GM12878 (cell line): Measurements from ENCODE around the gene GMIP. TPM values are rescaled to one million over a fixed set of nuclear protein-coding genes. Genes with fewer than 3 reads are reported as not detected.

Source experiments
- BACH1 ChIP-seq: fragments of 450-650 bp; IDR thresholded peaks from 2 replicates; pipeline ENCODE4 v1.6.1; 2017; ENCODE audit warnings: mild to moderate bottlenecking, borderline replicate concordance
- CHD2 ChIP-seq: IDR thresholded peaks from 2 replicates; pipeline ENCODE4 v1.6.1; 2011; ENCODE audit warnings: low read depth, low read length, improper control_type of control experiment, borderline replicate concordance
- DPF2 ChIP-seq: fragments of 450-650 bp; IDR thresholded peaks from 2 replicates; pipeline ENCODE4 v1.6.1; 2017; ENCODE audit warnings: mild to moderate bottlenecking
- E2F8 ChIP-seq: fragments of 450-650 bp; IDR thresholded peaks from 2 replicates; pipeline ENCODE4 v1.6.1; 2018; ENCODE audit warnings: mild to moderate bottlenecking, low read depth, moderate library complexity; ENCODE audit not compliant: partially characterized antibody
- ETV6 ChIP-seq, 2 experiments: fragments of 450-650 bp in 1 of 2; IDR thresholded peaks in 1 of 2; conservative IDR thresholded peaks in 1 of 2; 2 replicates each; pipeline ENCODE4 v1.6.1; 2014; ENCODE audit warnings: antibody characterized with exemption in 1 of 2, borderline replicate concordance in 1 of 2, low read depth in 1 of 2, mild to moderate bottlenecking in 1 of 2, moderate library complexity in 1 of 2
- HDAC2 ChIP-seq: fragments of 200-600 bp; sonication (generic); IDR thresholded peaks from 2 replicates; pipeline ENCODE4 v1.6.1; 2017
- JUND ChIP-seq: IDR thresholded peaks from 2 replicates; pipeline ENCODE4 v1.6.1; 2012; ENCODE audit warnings: low read depth, mild to moderate bottlenecking, low read length, improper control_type of control experiment, moderate library complexity
- NR2C2 ChIP-seq: IDR thresholded peaks from 2 replicates; pipeline ENCODE4 v1.6.1; 2011; ENCODE audit warnings: borderline replicate concordance, low read depth; ENCODE audit not compliant: control insufficient read depth, insufficient read length
- NR2F1 ChIP-seq: fragments of 450-650 bp; conservative IDR thresholded peaks from 2 replicates; pipeline ENCODE4 v1.6.1; 2017; ENCODE audit warnings: mild to moderate bottlenecking
- PKNOX1 ChIP-seq: fragments of 450-650 bp; IDR thresholded peaks from 2 replicates; pipeline ENCODE4 v1.6.1; 2016; ENCODE audit warnings: mild to moderate bottlenecking
- POLR2AphosphoS2 ChIP-seq: IDR thresholded peaks from 2 replicates; pipeline ENCODE4 v1.6.1; 2011; ENCODE audit warnings: low read depth, mild to moderate bottlenecking, low read length, improper control_type of control experiment, moderate library complexity
- RELB ChIP-seq: fragments of 450-650 bp; IDR thresholded peaks from 2 replicates; pipeline ENCODE4 v1.6.1; 2017; ENCODE audit warnings: low read depth, mild to moderate bottlenecking, moderate library complexity
- SMARCA5 ChIP-seq: fragments of 450-650 bp; IDR thresholded peaks from 2 replicates; pipeline ENCODE4 v1.6.1; 2017; ENCODE audit warnings: mild to moderate bottlenecking
- SPI1 ChIP-seq: IDR thresholded peaks from 2 replicates; pipeline ENCODE4 v1.6.1; 2011; ENCODE audit warnings: low read depth, mild to moderate bottlenecking, low read length, moderate library complexity, borderline replicate concordance; ENCODE audit not compliant: insufficient read depth
- YY1 ChIP-seq: IDR thresholded peaks from 2 replicates; pipeline ENCODE4 v1.6.1; 2011; ENCODE audit warnings: low read depth, mild to moderate bottlenecking, low read length
- ZNF592 ChIP-seq: fragments of 450-650 bp; IDR thresholded peaks from 2 replicates; pipeline ENCODE4 v1.6.1; 2017; ENCODE audit warnings: mild to moderate bottlenecking, moderate library complexity
- polyA plus RNA-seq, 11 experiments: library from polyadenylated mRNA; depleted of rRNA in 4 of 11; unstranded in 6 of 11; stranded (reverse) in 5 of 11; fragments of >200 nt; fragmentation: Nextera tagmentation in 4 of 11; fragmentation: Illumina TruSeq in 1 of 11; extraction: Ambion mirVana in 4 of 11; extraction: Trizol in 1 of 11; gene quantifications; 1 replicate in 1 of 11; 2 replicates in 10 of 11; pipeline versions ENCODE4 v1.2.1 to v1.2.3, GENCODE V29; 2011 to 2016; ENCODE audit warnings: inconsistent platforms in 2 of 11, missing spikeins in 2 of 11, low read depth in 1 of 11
- total RNA-seq, 4 experiments: library from RNA; depleted of rRNA in 3 of 4; stranded (reverse); fragments of >200 nt in 3 of 4; fragmentation: Illumina TruSeq in 1 of 4; extraction: Trizol in 1 of 4; gene quantifications; 2 replicates each; pipeline versions ENCODE4 v1.2.1 to v1.2.3, GENCODE V29; 2013 to 2021
- TF ChIP-seq, protein P1 (sequence below): IDR thresholded peaks from 2 replicates; pipeline ENCODE4 v1.6.1; 2012; ENCODE audit warnings: low read length, inconsistent platforms

GMIP gene
- total and polyA plus RNA-seq, 10 of the 15 experiments (the other 5 are each of a cell fraction or from before 2014, with no cell fraction given) = 1.5 to 63.5 (median 22.3) TPM

DNA sequence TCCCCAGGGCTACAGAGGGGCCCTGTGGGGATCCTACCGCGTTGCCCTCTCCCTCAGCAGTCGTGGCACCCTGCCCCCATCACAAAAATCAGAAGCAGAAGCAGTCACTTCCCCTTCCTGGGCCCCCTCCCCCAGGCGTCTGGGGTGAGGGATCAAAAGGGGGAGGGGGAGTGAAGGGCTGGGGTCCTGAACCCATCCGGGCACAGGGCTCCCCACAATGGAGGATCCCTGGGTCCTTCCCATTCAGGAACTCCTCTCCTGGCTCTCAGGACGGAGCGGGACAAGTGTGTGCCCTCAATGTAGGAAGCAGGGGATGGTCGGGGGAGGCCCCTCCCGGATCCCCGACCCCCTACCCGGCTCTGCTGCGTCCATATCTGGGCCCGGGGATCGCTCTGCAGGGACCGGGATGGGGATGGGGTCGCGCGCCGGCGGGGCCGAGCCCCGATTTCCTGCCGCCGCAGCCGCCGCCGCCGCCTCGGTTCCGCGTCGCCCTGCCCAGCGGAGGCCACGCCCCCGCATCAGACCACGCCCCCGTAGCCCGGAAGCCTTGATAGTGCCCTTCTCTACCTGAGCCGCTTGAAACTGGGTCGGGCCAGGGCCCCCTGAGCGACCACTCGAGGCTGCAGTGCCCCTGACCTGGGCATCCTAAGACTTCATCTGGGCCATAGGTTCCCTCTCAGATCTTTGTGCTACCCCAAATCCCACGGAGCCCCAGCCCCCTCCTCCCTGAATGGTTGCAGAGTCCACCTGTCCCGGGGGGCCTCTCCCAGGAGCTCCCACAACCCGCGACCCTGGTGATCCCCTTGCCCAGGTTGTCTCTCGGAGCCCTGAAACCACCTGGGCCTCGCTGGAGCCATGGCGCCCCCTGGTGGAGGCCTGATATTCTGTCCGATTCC, at the start of gene GMIP (continued):
- no peak for TF ChIP-seq E2F8
- TF ChIP-seq YY1 = peak; percentile 42; the same call in 1 of the 2 replicates
- TF ChIP-seq HDAC2 = no peak
- 0 out of 2 replicates have a peak, but pooled peaks have one; percentile 12 for TF ChIP-seq ZNF592
- peak; percentile 85 for TF ChIP-seq SPI1
- peak; percentile 95 for TF ChIP-seq SMARCA5
- TF ChIP-seq ETV6 (conservative IDR thresholded peaks at IDR 0.05 in 1 of 2, IDR thresholded peaks at IDR 0.05 in 1 of 2; ENCODE audit: borderline replicate concordance in 1 of 2, low read depth in 1 of 2) = 0 out of 4 replicates have a peak, but pooled peaks of 1 of the 2 experiments have one; percentile 18
- TF ChIP-seq DPF2 = peak; percentile 80
- peak; percentile 20 for TF ChIP-seq RELB
- 0 out of 2 replicates have a peak, but pooled peaks have one; percentile 20 for TF ChIP-seq JUND
- TF ChIP-seq CHD2 = peak; percentile 80
- TF ChIP-seq, protein P1, sequence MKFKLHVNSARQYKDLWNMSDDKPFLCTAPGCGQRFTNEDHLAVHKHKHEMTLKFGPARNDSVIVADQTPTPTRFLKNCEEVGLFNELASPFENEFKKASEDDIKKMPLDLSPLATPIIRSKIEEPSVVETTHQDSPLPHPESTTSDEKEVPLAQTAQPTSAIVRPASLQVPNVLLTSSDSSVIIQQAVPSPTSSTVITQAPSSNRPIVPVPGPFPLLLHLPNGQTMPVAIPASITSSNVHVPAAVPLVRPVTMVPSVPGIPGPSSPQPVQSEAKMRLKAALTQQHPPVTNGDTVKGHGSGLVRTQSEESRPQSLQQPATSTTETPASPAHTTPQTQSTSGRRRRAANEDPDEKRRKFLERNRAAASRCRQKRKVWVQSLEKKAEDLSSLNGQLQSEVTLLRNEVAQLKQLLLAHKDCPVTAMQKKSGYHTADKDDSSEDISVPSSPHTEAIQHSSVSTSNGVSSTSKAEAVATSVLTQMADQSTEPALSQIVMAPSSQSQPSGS = no peak
- TF ChIP-seq PKNOX1 = 0 out of 2 replicates have a peak, but pooled peaks have one; percentile 40
- TF ChIP-seq NR2F1 = peak; percentile 80
- TF ChIP-seq POLR2AphosphoS2 = peak; percentile 79; the same call in 1 of the 2 replicates
- no peak for TF ChIP-seq NR2C2
- TF ChIP-seq BACH1 = peak; percentile 68; the same call in 1 of the 2 replicates
